Fibroblast of pulmonary artery (primary cell): ENCODE measurements around the gene COL7A1.

ENCODE experiments used
- DNase-seq: peaks from one replicate; pipeline ENCODE4 v3.0.0-alpha.2; 2010; ENCODE audit warnings: low read depth
- H3K4me3 ChIP-seq: replicated peaks from 2 replicates; pipeline ENCODE4 v1.5.1; 2011; ENCODE audit warnings: low read depth, mild to moderate bottlenecking, control low read depth, low read length, moderate library complexity
- CTCF ChIP-seq: IDR thresholded peaks from 2 replicates; pipeline ENCODE4 v1.5.1; 2011; ENCODE audit warnings: mild to moderate bottlenecking, control low read depth, low read length, inconsistent platforms; ENCODE audit errors: missing control alignments

Gene COL7A1

GRCh38 chr3:48516571-48516970, 78.6 kb downstream of the COL7A1 start:
- no peak overlapping the region for H3K4me3 ChIP-seq
- no peak for DNase-seq

DNA sequence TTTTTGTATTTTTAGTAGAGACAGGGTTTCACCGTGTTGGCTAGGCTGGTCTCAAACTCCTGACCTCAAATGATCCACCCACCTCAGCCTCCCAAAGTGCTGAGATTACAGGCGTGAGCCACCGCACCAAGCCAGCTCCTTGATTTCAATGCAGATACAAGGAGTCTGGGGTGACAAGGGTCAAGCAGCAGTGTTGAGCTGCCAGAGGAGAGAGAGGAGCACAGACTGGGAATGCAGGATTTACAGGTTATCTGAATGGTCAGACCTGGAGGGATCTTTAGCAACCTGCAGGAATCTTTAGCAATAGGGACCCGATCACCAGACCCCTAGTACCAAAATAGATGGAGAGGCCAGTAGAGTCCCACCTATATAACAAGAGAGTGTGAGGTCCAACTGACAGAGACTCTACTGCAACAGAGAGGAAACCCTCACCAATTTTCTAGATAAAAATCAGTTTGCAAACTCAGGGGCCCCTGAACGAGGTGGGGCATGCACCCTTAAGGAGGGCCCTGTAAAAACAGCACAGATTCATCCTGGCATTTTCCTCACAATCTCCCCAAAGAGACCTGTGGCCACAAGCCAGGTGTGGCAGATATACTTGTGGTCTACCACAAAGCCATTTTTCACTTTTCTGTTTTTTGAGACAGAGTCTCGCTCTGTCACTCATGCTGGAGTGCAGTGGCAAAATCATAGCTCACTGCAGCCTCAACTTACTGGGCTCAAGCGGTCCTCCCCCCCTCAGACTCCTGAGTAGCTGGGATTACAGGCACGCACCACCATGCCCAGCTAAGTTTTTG, 80.5 kb downstream of the COL7A1 start:
- H3K4me3 ChIP-seq: no peak overlapping the region
- TF ChIP-seq CTCF: no peak
- no peak for DNase-seq

More at GRCh38 chr3:48516571-48516970, 78.6 kb downstream of the COL7A1 start:
- no peak for TF ChIP-seq CTCF
